ENCODE data around the gene CHMP4A. TPM values are rescaled to one million over a fixed set of nuclear protein-coding genes. Genes with fewer than 3 reads are reported as not detected.

The CHMP4A gene
- total and polyA plus RNA-seq, 2 of the 13 experiments (the other 11 are each of a cell fraction or from before 2014, with no cell fraction given): 83.6 to 113 TPM

GRCh38 chr14:24219080-24219479 lies 5.8 kb upstream of the CHMP4A start:
- Histone ChIP-seq H3K4me2 (ENCODE audit: low read depth, low read length) (no peak overlapping the region), H2AFZ (ENCODE audit: low read length) (no peak overlapping the region), H3K27ac (ENCODE audit: extremely low read length, insufficient read depth, low read length) (no peak overlapping the region), H3K9ac (ENCODE audit: insufficient read depth, low read depth, low read length) (no peak overlapping the region), H3K36me3 (replicated peaks in 1 of 2; ENCODE audit: control insufficient read depth in 1 of 2, insufficient read depth in 2 of 2, low read length in 2 of 2) (peaks cover 8 to 12% of the 10 kb centered on the region in 2 experiments; a peak in 4 of 5 replicates), H3K4me3 (replicated peaks in 1 of 3; ENCODE audit: insufficient read depth in 1 of 3, low read depth in 2 of 3, low read length in 3 of 3) (no peak overlapping the region), H3K4me1 (ENCODE audit: insufficient read depth, low read length) (peaks cover 17% of the 10 kb centered on the region), H3K79me2 (ENCODE audit: insufficient read depth, low read length) (peaks cover 36% of the 10 kb centered on the region), H4K20me1 (ENCODE audit: insufficient read depth, low read length) (no peaks in the 10 kb centered on the region), H3K9me3 (ENCODE audit: low read length) (no peaks in the 10 kb centered on the region), H3K27me3 (ENCODE audit: control insufficient read depth in 1 of 2, insufficient read depth in 2 of 2, low read length in 2 of 2) (no peaks in the 10 kb centered on the region; a peak in 1 of 5 replicates)
- ChIA-PET CTCF (ENCODE audit: low intra/inter-chr PET ratio, low total read pairs) (no interaction called here), POLR2A (interaction anchor here (1.3 to 4.2 kb wide), 2 partner anchors 12 to 23 kb away, joined by 7 to 26 read pairs; partner anchors contain the start of gene TINF2)
- 95% methylated on average over 4 of the region's 4 CpGs for WGBS (ENCODE audit: low lambda C conversion rate)
- ATAC-seq (no peak), FAIRE-seq (no peak), DNase-seq (ENCODE audit: low spot score) (no peak)
- no TSS peak for BruUV-seq (replicated peaks)
- in situ Hi-C loops (cut with HindIII; ENCODE audit: extremely low pct_ligation_motif_present, low pct_unique_long_range_greater_than_20kb): no loop called here
- TF ChIP-seq NCOA2 (CRISPR knock-in tag; IDR thresholded peaks at IDR 0.05): no peak
- no peak for TF ChIP-seq ZNF263 (CRISPR knock-in tag; IDR thresholded peaks at IDR 0.05)
- TF ChIP-seq, protein P1, sequence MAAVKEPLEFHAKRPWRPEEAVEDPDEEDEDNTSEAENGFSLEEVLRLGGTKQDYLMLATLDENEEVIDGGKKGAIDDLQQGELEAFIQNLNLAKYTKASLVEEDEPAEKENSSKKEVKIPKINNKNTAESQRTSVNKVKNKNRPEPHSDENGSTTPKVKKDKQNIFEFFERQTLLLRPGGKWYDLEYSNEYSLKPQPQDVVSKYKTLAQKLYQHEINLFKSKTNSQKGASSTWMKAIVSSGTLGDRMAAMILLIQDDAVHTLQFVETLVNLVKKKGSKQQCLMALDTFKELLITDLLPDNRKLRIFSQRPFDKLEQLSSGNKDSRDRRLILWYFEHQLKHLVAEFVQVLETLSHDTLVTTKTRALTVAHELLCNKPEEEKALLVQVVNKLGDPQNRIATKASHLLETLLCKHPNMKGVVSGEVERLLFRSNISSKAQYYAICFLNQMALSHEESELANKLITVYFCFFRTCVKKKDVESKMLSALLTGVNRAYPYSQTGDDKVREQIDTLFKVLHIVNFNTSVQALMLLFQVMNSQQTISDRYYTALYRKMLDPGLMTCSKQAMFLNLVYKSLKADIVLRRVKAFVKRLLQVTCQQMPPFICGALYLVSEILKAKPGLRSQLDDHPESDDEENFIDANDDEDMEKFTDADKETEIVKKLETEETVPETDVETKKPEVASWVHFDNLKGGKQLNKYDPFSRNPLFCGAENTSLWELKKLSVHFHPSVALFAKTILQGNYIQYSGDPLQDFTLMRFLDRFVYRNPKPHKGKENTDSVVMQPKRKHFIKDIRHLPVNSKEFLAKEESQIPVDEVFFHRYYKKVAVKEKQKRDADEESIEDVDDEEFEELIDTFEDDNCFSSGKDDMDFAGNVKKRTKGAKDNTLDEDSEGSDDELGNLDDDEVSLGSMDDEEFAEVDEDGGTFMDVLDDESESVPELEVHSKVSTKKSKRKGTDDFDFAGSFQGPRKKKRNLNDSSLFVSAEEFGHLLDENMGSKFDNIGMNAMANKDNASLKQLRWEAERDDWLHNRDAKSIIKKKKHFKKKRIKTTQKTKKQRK (IDR thresholded peaks at IDR 0.05; ENCODE audit: low read length): no peak
- TF ChIP-seq ZNF766 (CRISPR knock-in tag; IDR thresholded peaks at IDR 0.05; ENCODE audit: borderline replicate concordance): 0 out of 2 replicates have a peak, but pooled peaks have one; percentile 70
- peak; percentile 60; the same call in 1 of the 2 replicates for TF ChIP-seq FOXP1 (IDR thresholded peaks at IDR 0.05)
- TF ChIP-seq FOXP1 (CRISPR knock-in tag; IDR thresholded peaks at IDR 0.05): no peak
- TF ChIP-seq, protein P2, sequence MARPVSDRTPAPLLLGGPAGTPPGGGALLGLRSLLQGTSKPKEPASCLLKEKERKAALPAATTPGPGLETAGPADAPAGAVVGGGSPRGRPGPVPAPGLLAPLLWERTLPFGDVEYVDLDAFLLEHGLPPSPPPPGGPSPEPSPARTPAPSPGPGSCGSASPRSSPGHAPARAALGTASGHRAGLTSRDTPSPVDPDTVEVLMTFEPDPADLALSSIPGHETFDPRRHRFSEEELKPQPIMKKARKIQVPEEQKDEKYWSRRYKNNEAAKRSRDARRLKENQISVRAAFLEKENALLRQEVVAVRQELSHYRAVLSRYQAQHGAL (CRISPR knock-in tag; IDR thresholded peaks at IDR 0.05; ENCODE audit: not compliant biosample characterization): peak; percentile 35
- TF ChIP-seq ZNF761 (CRISPR knock-in tag; conservative IDR thresholded peaks at IDR 0.05): no peak
- TF ChIP-seq ZNF704 (CRISPR knock-in tag; IDR thresholded peaks at IDR 0.05; ENCODE audit: borderline replicate concordance): no peak
- no peak for TF ChIP-seq JDP2 (CRISPR knock-in tag; IDR thresholded peaks at IDR 0.05; ENCODE audit: borderline replicate concordance)
- intact Hi-C loops (cut with micrococcal nuclease; ENCODE audit: unreplicated experiment): no loop called here

Data from HepG2 (cell line).